Type B pancreatic cell (in vitro differentiated cells): ENCODE data around the gene BOD1L2. TPM values are rescaled to one million over a fixed set of nuclear protein-coding genes. Genes with fewer than 3 reads are reported as not detected.

Experiments used
- DNase-seq: peaks from one replicate; pipeline ENCODE4 v3.0.0; 2021; ENCODE audit warnings: mixed read lengths; ENCODE audit not compliant: unreplicated experiment; ENCODE audit errors: extremely low spot score
- H3K27ac Mint-ChIP-seq: 2 replicates; pipeline ENCODE4 v1.8.0; 2021; ENCODE audit warnings: mild to moderate bottlenecking, mixed read lengths
- H3K27me3 Mint-ChIP-seq: 2 replicates; pipeline ENCODE4 v1.8.0; 2021; ENCODE audit warnings: mixed read lengths
- H3K36me3 Mint-ChIP-seq: 2 replicates; pipeline ENCODE4 v1.8.0; 2021; ENCODE audit warnings: mixed read lengths
- H3K4me1 Mint-ChIP-seq: one replicate; pipeline ENCODE4 v1.8.0; 2021; ENCODE audit warnings: mixed read lengths; ENCODE audit not compliant: unreplicated experiment
- H3K4me3 Mint-ChIP-seq: 2 replicates; pipeline ENCODE4 v1.8.0; 2021; ENCODE audit warnings: mild to moderate bottlenecking, mixed read lengths
- H3K9me3 Mint-ChIP-seq: 2 replicates; pipeline ENCODE4 v1.8.0; 2021; ENCODE audit warnings: mixed read lengths
- CTCF ChIP-seq: fragments of 200-600 bp; sonication (generic); conservative IDR thresholded peaks from 2 replicates; pipeline ENCODE4 v1.5.0; 2021; ENCODE audit warnings: antibody characterized with exemption, mild to moderate bottlenecking
- total RNA-seq: library from RNA; stranded (reverse); gene quantifications from 2 replicates; pipeline ENCODE4 v1.2.1, GENCODE V29; 2021; ENCODE audit warnings: low replicate concordance

Gene BOD1L2
- total RNA-seq, 1 donor from 2014 or later: not detected

- H3K9me3 Mint-ChIP-seq: no peaks in the 10 kb centered on the region
- no peak overlapping the region for H3K4me3 Mint-ChIP-seq
- DNase-seq: no peak
- no peaks in the 10 kb centered on the region for H3K4me1 Mint-ChIP-seq
- H3K27me3 Mint-ChIP-seq: peaks cover 12% of the 10 kb centered on the region
- no peak overlapping the region for H3K27ac Mint-ChIP-seq
- H3K36me3 Mint-ChIP-seq: no peaks in the 10 kb centered on the region
- no peak for TF ChIP-seq CTCF
Observed at GRCh38 chr18:57175532-57175931, 28.6 kb downstream of the BOD1L2 start.

GRCh38 chr18:57185434-57185833 lies 38.5 kb downstream of the BOD1L2 start:
- no peaks in the 10 kb centered on the region for H3K36me3 Mint-ChIP-seq
- no peak for TF ChIP-seq CTCF
- no peaks in the 10 kb centered on the region for H3K9me3 Mint-ChIP-seq
- no peak overlapping the region for H3K4me3 Mint-ChIP-seq
- no peak overlapping the region for H3K27ac Mint-ChIP-seq
- H3K27me3 Mint-ChIP-seq: peaks cover 20% of the 10 kb centered on the region
- DNase-seq: no peak
- H3K4me1 Mint-ChIP-seq: no peaks in the 10 kb centered on the region

- Mint-ChIP-seq H3K27ac (no peak overlapping the region), H3K9me3 (no peaks in the 10 kb centered on the region)
Observed at GRCh38 chr18:57188851-57189557, 42.1 kb downstream of the BOD1L2 start.

GRCh38 chr18:57190026-57190425 lies 43.1 kb downstream of the BOD1L2 start:
- Mint-ChIP-seq H3K27ac (no peak overlapping the region), H3K9me3 (no peaks in the 10 kb centered on the region), H3K4me1 (no peaks in the 10 kb centered on the region), H3K4me3 (no peak overlapping the region), H3K36me3 (no peaks in the 10 kb centered on the region), H3K27me3 (peaks cover 17% of the 10 kb centered on the region)
- TF ChIP-seq CTCF: no peak
- DNase-seq: no peak

More at GRCh38 chr18:57188851-57189557, 42.1 kb downstream of the BOD1L2 start:
- Mint-ChIP-seq H3K36me3 (no peaks in the 10 kb centered on the region), H3K4me1 (no peaks in the 10 kb centered on the region), H3K27me3 (peaks cover 17% of the 10 kb centered on the region), H3K4me3 (no peak overlapping the region)
- DNase-seq: no peak
- no peak for TF ChIP-seq CTCF

- H3K27ac Mint-ChIP-seq: no peak overlapping the region
- peaks cover 17% of the 10 kb centered on the region for H3K27me3 Mint-ChIP-seq
- DNase-seq: no peak
- no peaks in the 10 kb centered on the region for H3K4me1 Mint-ChIP-seq
- H3K36me3 Mint-ChIP-seq: no peaks in the 10 kb centered on the region
- no peaks in the 10 kb centered on the region for H3K9me3 Mint-ChIP-seq
- TF ChIP-seq CTCF: no peak
- no peak overlapping the region for H3K4me3 Mint-ChIP-seq
Observed at GRCh38 chr18:57194070-57194469, 47.2 kb downstream of the BOD1L2 start.
